ENCODE measurements around the gene DAB2IP.

Gene DAB2IP

DNA sequence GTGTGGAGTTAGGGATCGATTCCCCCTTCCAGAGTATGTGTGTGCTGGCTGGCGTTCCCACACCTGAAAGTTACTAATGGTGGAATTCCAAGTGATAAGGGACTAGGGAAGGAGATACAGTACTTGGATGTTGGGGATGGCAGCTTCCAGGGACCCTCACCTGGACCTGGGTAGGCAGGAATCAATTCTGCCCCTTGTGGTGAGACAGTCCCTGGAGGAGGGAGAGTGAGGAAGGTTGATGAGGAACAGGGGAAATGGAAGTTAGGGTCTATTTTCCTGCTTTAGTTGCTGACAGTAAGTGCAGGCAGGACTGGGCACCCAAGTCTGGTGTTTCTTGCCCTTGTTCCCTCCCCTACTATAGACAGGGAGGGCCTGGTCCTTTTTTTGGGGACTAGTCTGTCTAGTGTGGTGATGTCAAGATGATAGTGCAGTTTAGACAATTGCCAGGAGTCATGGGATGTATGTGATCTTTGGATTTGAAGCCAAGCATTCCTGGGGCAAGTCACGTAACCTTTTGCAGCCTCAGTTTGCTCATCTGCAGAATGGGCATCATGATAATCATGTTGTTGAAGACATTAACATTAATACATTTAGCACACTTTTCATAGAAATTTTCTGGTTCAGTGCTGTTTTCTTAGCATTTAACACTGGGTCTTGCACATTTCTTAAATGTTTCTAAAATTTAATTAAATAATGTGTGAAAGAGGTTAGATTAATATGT, 51.7 kb downstream of the DAB2IP start:
- H3K9ac ChIP-seq (ENCODE audit: low read length), result no peak overlapping the region
- H3K36me3 ChIP-seq (ENCODE audit: control insufficient read depth in 1 of 2, insufficient read depth in 2 of 2, low read length in 2 of 2), result peaks cover 11 to 12% of the 10 kb centered on the region in 2 experiments
- H4K91ac ChIP-seq (ENCODE audit: low read depth, low read length), result no peak overlapping the region
- peaks cover 11 to 14% of the 10 kb centered on the region in 2 experiments for H3K4me1 ChIP-seq (ENCODE audit: control insufficient read depth in 1 of 2, insufficient read depth in 2 of 2, low read length in 2 of 2)
- no peak overlapping the region for H3K14ac ChIP-seq (ENCODE audit: low read length)
- no peak overlapping the region for H3K4me2 ChIP-seq (ENCODE audit: low read length)
- no peak overlapping the region for H3K27ac ChIP-seq (ENCODE audit: low read depth, low read length)
- peaks cover 4% of the 10 kb centered on the region for H3K79me2 ChIP-seq (ENCODE audit: control insufficient read depth, insufficient read depth, low read length, poor library complexity)
- no peak overlapping the region for H3K4ac ChIP-seq (ENCODE audit: low read depth, low read length)
- no peaks in the 10 kb centered on the region for H3K27me3 ChIP-seq (ENCODE audit: insufficient read depth, low read length)
- WGBS (ENCODE audit: extremely low coverage, insufficient coverage, insufficient read length), result no CpG with 5 or more reads among the region's 3 CpGs
- H2BK12ac ChIP-seq (ENCODE audit: low read length), result no peak overlapping the region
- H4K12ac ChIP-seq (ENCODE audit: low read depth, low read length), result no peak overlapping the region
- H3K9me3 ChIP-seq (ENCODE audit: insufficient read depth, low read depth, low read length), result no peaks in the 10 kb centered on the region
- no peak overlapping the region for H4K8ac ChIP-seq (ENCODE audit: low read depth, low read length)
- H3K79me1 ChIP-seq (ENCODE audit: low read length), result peaks cover 5% of the 10 kb centered on the region
- H2BK5ac ChIP-seq (ENCODE audit: low read depth, low read length, poor library complexity), result no peak overlapping the region
- DNase-seq, result no peak
- H3K4me3 ChIP-seq (ENCODE audit: low read depth, low read length), result no peak overlapping the region
- no peak overlapping the region for H3K23ac ChIP-seq (ENCODE audit: low read length)
- H2BK120ac ChIP-seq (ENCODE audit: insufficient read depth, low read length, poor library complexity), result no peak overlapping the region
- no peak overlapping the region for H3K18ac ChIP-seq (ENCODE audit: low read length)
- H2AFZ ChIP-seq (ENCODE audit: insufficient read depth, low read length, poor library complexity), result no peak overlapping the region
- H2AK5ac ChIP-seq (ENCODE audit: low read length), result no peak overlapping the region

GRCh38 chr9:121704281-121704680, 52.8 kb downstream of the DAB2IP start:
- DNase-seq, result no peak
- Histone ChIP-seq H3K9ac (ENCODE audit: low read length) (no peak overlapping the region), H2AFZ (ENCODE audit: insufficient read depth, low read length, poor library complexity) (no peak overlapping the region), H2BK12ac (ENCODE audit: low read length) (no peak overlapping the region), H3K14ac (ENCODE audit: low read length) (no peak overlapping the region), H3K79me2 (ENCODE audit: control insufficient read depth, insufficient read depth, low read length, poor library complexity) (peaks cover 4% of the 10 kb centered on the region), H3K23ac (ENCODE audit: low read length) (no peak overlapping the region), H3K27ac (ENCODE audit: low read depth, low read length) (no peak overlapping the region), H3K4me2 (ENCODE audit: low read length) (no peak overlapping the region), H2BK5ac (ENCODE audit: low read depth, low read length, poor library complexity) (no peak overlapping the region), H2AK5ac (ENCODE audit: low read length) (no peak overlapping the region), H3K4me1 (ENCODE audit: control insufficient read depth in 1 of 2, insufficient read depth in 2 of 2, low read length in 2 of 2) (peaks cover 7 to 9% of the 10 kb centered on the region in 2 experiments), H4K91ac (ENCODE audit: low read depth, low read length) (no peak overlapping the region), H3K18ac (ENCODE audit: low read length) (no peak overlapping the region), H3K4ac (ENCODE audit: low read depth, low read length) (no peak overlapping the region), H3K4me3 (ENCODE audit: low read depth, low read length) (no peak overlapping the region), H3K9me3 (ENCODE audit: insufficient read depth, low read depth, low read length) (no peaks in the 10 kb centered on the region), H4K8ac (ENCODE audit: low read depth, low read length) (no peak overlapping the region), H3K36me3 (ENCODE audit: control insufficient read depth in 1 of 2, insufficient read depth in 2 of 2, low read length in 2 of 2) (peaks cover 12 to 13% of the 10 kb centered on the region in 2 experiments), H2BK120ac (ENCODE audit: insufficient read depth, low read length, poor library complexity) (no peak overlapping the region), H3K79me1 (ENCODE audit: low read length) (peaks cover 3% of the 10 kb centered on the region), H4K12ac (ENCODE audit: low read depth, low read length) (no peak overlapping the region), H3K27me3 (ENCODE audit: insufficient read depth, low read length) (no peaks in the 10 kb centered on the region)
- no CpG with 5 or more reads among the region's 3 CpGs for WGBS (ENCODE audit: extremely low coverage, insufficient coverage, insufficient read length)

GRCh38 chr9:121706149-121706750, 54.8 kb downstream of the DAB2IP start:
- Histone ChIP-seq H3K23ac (ENCODE audit: low read length) (no peak overlapping the region), H3K79me2 (ENCODE audit: control insufficient read depth, insufficient read depth, low read length, poor library complexity) (peaks cover 3% of the 10 kb centered on the region), H3K79me1 (ENCODE audit: low read length) (no peaks in the 10 kb centered on the region), H3K4ac (ENCODE audit: low read depth, low read length) (no peak overlapping the region), H3K4me3 (ENCODE audit: low read depth, low read length) (no peak overlapping the region), H4K8ac (ENCODE audit: low read depth, low read length) (no peak overlapping the region), H2BK12ac (ENCODE audit: low read length) (no peak overlapping the region), H3K27ac (ENCODE audit: low read depth, low read length) (no peak overlapping the region), H3K27me3 (ENCODE audit: insufficient read depth, low read length) (no peaks in the 10 kb centered on the region), H2AK5ac (ENCODE audit: low read length) (no peak overlapping the region), H3K9me3 (ENCODE audit: insufficient read depth, low read depth, low read length) (no peaks in the 10 kb centered on the region), H2AFZ (ENCODE audit: insufficient read depth, low read length, poor library complexity) (no peak overlapping the region), H4K91ac (ENCODE audit: low read depth, low read length) (no peak overlapping the region), H3K4me1 (ENCODE audit: control insufficient read depth in 1 of 2, insufficient read depth in 2 of 2, low read length in 2 of 2) (no peaks in the 10 kb centered on the region), H3K4me2 (ENCODE audit: low read length) (no peak overlapping the region), H3K36me3 (ENCODE audit: control insufficient read depth in 1 of 2, insufficient read depth in 2 of 2, low read length in 2 of 2) (peaks cover 15 to 17% of the 10 kb centered on the region in 2 experiments), H3K9ac (ENCODE audit: low read length) (no peak overlapping the region), H2BK120ac (ENCODE audit: insufficient read depth, low read length, poor library complexity) (no peak overlapping the region), H3K18ac (ENCODE audit: low read length) (no peak overlapping the region), H4K12ac (ENCODE audit: low read depth, low read length) (no peak overlapping the region), H2BK5ac (ENCODE audit: low read depth, low read length, poor library complexity) (no peak overlapping the region), H3K14ac (ENCODE audit: low read length) (no peak overlapping the region)
- WGBS (ENCODE audit: extremely low coverage, insufficient coverage, insufficient read length), result no CpG with 5 or more reads among the region's 8 CpGs
- no peak for DNase-seq

DNA sequence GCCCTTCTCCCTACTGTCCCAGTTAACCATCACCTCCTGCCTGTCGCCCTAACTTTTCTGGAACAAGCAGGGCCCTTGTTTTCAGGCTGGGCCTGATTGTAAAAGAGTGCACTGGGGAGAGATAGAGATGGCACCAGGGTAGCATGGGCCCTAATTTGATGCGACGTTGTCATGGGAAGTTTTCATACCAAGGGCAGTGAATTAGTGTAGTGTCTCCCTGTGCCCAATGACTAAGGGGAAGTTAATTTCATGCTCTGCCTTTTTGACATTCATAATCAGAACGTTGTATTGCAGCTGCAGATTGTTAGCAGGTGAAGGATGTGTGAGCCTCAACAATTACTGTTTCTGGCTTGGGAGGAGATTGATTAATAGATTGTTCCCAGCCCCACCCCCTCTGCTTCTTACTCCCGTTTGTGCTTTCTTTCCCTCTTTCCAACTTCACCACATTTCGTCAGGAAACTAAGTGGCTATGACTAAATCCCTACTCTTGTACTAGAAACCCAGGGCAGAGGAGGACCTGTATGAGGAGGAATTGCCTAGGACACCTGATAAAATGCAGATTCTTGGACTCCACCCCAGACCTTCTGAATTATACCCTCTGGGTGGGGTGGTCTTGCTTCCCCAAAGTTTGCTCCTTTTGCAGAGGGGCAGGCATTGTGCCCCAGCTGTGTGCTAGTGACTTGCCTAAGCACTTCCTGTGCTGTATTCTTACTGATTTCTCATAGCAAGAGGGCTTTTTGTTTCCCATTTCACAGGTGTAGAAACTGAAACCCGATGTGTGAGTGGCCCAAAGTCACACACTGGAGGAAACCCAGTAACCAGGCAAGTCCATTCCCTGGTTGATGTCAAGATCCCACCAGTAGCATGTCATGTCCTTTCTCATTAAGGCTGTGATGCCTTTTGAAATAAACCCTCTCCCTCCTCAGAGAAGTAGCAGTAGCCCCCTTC, 56.3 kb downstream of the DAB2IP start:
- Histone ChIP-seq H3K4me2 (ENCODE audit: low read length) (no peak overlapping the region), H3K14ac (ENCODE audit: low read length) (no peak overlapping the region), H3K18ac (ENCODE audit: low read length) (no peak overlapping the region), H3K23ac (ENCODE audit: low read length) (no peak overlapping the region), H3K79me1 (ENCODE audit: low read length) (no peaks in the 10 kb centered on the region), H2BK12ac (ENCODE audit: low read length) (no peak overlapping the region), H3K79me2 (ENCODE audit: control insufficient read depth, insufficient read depth, low read length, poor library complexity) (peaks cover 3% of the 10 kb centered on the region), H3K4me3 (ENCODE audit: low read depth, low read length) (no peak overlapping the region), H2BK5ac (ENCODE audit: low read depth, low read length, poor library complexity) (no peak overlapping the region), H2AFZ (ENCODE audit: insufficient read depth, low read length, poor library complexity) (no peak overlapping the region), H4K8ac (ENCODE audit: low read depth, low read length) (no peak overlapping the region), H3K9ac (ENCODE audit: low read length) (no peak overlapping the region), H2AK5ac (ENCODE audit: low read length) (no peak overlapping the region), H3K27me3 (ENCODE audit: insufficient read depth, low read length) (no peaks in the 10 kb centered on the region), H2BK120ac (ENCODE audit: insufficient read depth, low read length, poor library complexity) (no peak overlapping the region), H3K36me3 (ENCODE audit: control insufficient read depth in 1 of 2, insufficient read depth in 2 of 2, low read length in 2 of 2) (peaks cover 10 to 12% of the 10 kb centered on the region in 2 experiments), H3K9me3 (ENCODE audit: insufficient read depth, low read depth, low read length) (no peaks in the 10 kb centered on the region), H4K91ac (ENCODE audit: low read depth, low read length) (no peak overlapping the region), H3K4ac (ENCODE audit: low read depth, low read length) (no peak overlapping the region), H3K4me1 (ENCODE audit: control insufficient read depth in 1 of 2, insufficient read depth in 2 of 2, low read length in 2 of 2) (no peaks in the 10 kb centered on the region), H3K27ac (ENCODE audit: low read depth, low read length) (no peak overlapping the region), H4K12ac (ENCODE audit: low read depth, low read length) (no peak overlapping the region)
- no CpG with 5 or more reads among the region's 7 CpGs for WGBS (ENCODE audit: extremely low coverage, insufficient coverage, insufficient read length)
- DNase-seq, result no peak

Data from trophoblast cell (in vitro differentiated cells and primary cell).